GM10847 (cell line): ENCODE results near the gene RDX.

Source experiments
- POLR2A ChIP-seq: IDR thresholded peaks from 2 replicates; pipeline ENCODE4 v1.6.1; 2011; ENCODE audit not compliant: insufficient read length; ENCODE audit errors: extremely low read depth

RDX gene

DNA sequence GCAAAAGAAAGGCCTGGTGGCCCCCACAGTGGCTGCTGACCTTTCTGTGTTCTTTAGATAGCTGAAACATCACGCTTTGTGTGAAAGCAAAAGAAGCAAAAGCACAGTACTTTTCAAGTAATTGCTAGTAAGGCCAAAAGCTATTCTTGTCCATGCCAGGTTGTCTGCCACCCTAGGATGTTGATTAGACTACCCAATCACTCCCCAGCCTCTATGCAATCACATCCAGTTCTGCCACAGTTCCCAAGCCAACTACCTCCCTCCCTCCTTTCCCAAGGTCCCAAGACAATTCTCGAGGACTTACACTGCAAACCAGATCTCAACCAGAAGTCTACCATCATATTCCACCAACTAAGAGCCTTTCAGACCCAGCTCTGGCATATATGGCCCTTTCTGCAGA, 46.2 kb downstream of the RDX start:
- TF ChIP-seq POLR2A, result no peak

DNA sequence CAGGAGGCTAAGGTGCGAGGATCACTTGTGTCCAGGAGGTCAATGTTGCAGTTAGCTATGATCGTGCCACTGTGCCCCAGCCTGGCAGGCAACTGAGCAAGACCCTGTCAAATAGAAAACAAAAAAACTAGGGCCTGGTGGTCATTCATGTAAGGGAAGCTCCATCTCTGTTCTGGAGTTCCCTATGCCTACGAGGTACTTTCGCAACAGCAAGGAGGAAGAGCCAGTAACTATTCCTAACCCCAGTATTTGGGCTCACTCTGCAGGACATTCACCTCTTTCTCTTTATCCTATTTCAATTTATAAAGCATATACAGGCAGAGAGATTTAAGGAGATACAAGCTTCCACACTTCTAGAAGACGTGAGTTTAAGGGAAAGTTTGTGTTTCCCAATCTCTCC, 46.6 kb downstream of the RDX start:
- no peak for TF ChIP-seq POLR2A

DNA sequence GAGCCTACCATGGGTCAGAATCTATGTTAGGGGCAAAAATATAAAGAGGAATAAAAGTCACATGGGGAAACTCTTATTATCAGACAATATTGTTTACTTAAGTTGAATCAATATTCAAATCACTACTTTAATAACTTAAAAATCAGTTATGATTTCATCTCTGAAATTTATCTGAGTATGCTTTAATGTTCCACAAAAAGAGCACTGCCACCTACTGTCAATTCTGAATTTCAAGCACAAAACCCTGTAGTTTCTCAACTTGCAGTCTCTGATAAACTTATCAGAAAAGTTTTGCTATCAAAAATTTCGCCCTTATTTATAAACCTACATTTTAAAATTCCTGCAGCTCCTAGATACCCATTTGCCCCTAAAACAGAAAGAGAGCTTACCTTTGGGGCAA, 47.3 kb downstream of the RDX start:
- no peak for TF ChIP-seq POLR2A

GRCh38 chr11:110243791-110244190, 52.6 kb downstream of the RDX start:
- TF ChIP-seq POLR2A, result no peak

- TF ChIP-seq POLR2A, result no peak
Measured at GRCh38 chr11:110242746-110243145, 53.7 kb downstream of the RDX start.

GRCh38 chr11:110242188-110242587, 54.2 kb downstream of the RDX start:
- no peak for TF ChIP-seq POLR2A

DNA sequence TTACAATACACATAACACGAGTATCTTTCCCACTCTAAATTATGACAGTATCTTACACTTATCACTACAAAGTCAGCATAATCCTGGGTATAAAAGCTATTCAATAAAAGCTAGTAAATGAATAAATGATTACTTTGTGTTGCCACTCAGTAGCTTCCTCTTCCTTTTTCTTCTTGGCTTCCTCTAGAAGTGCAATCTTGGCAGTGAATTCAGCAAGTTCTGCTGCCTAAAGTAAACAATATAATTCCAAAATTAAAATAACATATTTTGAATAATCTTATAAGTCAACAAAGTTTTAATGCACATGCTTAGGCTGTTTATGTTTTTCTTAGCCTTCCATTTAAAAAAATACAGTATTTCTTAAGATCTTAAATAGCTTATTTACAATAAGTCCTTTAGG, 60.4 kb downstream of the RDX start:
- no peak for TF ChIP-seq POLR2A

DNA sequence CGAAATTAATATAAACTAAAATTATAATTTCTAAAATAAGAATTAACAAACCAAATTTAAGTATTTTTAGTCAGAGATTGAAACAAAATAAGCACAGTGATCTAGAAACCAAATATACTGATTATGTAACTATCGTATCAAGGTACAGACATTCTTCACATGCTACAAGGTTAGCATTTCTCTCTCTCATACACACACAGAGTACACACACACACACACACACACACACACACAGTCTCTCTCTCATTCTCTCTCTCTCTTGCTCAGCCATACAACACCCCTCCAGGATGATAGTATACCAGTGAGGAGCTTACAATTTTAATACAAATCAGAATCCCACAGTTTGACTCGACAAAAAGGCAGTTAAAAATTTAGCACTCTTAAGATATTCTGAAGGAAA, 66.0 kb downstream of the RDX start:
- no peak for TF ChIP-seq POLR2A

- no peak for TF ChIP-seq POLR2A
Measured at GRCh38 chr11:110219006-110219785, 77.2 kb downstream of the RDX start.

DNA sequence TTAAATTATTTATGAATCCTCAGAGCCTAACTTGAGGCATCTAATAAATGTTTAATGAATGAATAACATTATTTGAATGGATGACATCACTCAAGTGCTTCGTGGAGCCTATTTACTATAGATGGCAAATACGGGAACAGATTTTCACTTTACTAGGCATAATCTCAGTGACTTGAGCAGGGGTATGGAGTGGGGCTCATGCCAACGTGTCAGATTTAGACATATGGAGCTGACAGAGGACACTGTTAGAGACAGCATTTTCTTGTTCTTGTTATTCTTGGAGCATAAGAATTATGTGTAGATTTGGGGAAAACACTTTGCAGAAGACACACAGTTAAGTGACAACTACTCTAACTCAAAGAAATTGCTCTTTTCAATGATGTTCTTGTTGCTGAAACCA, 78.5 kb downstream of the RDX start:
- no peak for TF ChIP-seq POLR2A

DNA sequence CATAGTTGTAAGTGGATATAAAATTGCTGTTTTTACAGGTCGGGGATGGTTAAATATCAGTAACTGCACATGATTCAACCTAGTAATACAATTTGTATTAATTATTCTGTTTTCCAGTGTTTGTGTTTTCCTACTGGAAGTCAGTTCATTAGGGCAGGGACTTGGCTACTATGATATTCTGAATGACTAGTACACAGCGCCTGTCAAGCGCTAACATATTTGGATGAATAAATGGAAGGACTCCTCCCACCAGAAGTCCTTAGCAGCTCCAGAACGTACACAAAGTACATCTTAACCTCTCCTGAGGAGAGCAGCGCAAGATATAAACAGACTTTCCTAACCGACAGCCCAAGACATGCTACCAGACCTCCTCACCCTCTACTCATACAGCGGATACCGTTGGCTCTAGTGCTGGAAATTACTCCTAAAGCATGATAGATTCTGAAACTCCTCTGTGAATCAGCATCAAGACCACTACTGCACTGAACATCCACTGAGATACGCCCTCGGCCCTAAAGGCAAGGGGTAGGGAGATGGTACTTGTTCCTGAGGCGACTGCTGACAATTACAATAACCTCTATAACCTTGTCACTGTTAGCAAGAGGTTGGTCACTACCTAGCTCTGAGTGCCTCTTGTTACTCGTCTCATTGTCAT, 79.1 kb downstream of the RDX start:
- no peak for TF ChIP-seq POLR2A

DNA sequence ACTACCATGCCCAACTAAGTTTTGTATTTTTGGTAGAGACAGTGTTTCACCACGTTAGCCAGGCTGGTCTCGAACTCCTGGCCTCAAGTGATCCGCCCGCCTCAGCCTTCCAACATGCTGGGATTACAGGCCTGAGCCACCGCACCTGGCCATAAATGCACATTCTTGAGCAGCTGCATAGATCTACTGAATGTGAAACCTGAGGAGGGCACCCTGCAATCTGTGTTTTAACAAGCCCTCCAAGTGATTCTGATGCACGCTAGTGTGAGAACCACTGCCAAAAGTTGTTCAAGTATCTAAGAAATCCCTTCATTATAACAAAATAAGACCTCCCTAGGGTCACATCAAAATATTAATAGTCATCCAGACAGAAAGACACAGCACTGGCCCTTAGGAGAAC, 89.3 kb downstream of the RDX start:
- no peak for TF ChIP-seq POLR2A

DNA sequence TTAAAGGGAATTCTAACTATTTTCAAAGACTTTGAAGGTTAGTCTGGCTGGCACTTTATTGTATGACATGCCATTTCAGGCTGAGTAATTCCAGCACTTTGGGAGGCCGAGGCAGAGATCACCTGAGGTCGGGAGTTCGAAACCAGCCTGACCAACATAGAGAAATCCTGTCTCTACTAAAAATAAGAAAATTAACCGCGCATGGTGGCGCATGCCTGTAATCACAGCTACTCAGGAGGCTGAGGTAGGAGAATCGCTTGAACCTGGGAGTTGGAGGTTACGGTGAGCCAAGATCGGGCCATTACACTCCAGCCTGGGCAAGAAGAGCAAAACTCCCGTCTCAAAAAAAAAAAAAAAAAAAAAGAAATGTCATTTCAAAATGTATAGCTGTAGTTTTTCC, 95.6 kb downstream of the RDX start:
- TF ChIP-seq POLR2A, result no peak

DNA sequence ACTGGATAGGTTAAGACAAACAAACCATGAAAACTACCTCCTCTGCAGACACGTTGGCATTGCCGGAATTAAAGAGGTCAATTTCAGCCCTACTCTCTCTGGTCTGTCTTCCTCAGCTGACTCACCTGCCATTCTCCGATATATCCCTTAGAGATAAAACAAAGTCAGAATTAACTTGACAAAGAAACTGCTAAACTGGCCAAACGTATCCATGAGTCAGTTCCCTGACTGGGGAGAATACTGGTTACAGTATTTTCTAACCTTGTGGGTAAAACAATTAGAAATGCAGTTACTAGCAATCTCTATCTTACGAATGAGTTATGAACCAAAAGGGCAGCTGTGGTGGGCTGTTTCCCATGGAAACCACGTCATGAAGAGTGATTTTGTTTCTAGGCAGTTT, 96.2 kb downstream of the RDX start:
- TF ChIP-seq POLR2A, result no peak

DNA sequence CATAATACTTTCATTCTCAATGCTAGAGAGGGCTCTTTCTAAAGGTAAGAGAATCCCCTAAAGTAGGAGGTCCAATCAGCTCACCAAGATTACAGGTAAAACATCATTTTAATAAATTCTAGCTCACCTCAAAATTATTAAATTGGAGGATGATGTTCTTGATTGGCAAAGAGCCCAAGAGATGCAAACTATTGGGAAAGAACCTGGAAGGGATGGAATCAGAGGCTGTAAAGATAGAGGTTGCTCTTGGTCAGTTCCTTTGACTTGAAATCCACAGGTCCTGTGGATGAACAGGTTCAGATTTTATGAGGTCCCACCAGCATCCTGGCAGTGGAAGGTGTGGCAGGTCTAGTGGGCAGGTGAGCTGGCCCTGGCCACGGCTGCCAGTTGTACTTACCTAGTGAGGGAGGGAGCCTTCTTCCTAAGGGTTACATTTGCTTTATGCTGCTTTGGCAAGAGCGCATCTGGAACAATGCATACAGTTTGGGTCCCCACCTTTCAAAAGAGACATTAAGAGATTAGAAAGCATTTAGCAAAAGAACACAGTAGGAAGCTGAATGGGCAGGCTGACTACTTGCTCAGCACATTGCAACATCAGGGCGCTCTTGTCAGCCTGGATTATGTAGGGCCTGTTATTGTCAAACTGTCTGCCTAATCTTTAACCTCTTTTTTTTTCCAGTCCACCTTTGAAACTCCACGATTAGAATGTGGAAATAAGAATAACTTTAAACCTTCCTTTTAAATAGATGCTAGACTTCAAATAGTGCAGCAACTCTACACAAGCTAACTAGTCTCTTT, 97.0 kb downstream of the RDX start:
- TF ChIP-seq POLR2A, result no peak
